Stimulated activated CD4-positive, alpha-beta T cell treated with anti-CD3 and anti-CD28 coated beads, Interleukin-4, amount 100 ng/mL, for 4 hours (primary cell): ENCODE data around the gene FCN3.

Experiments
- DNase-seq, 2 experiments: peaks; one replicate each; pipeline ENCODE4 v3.0.0-alpha.2; 2020

FCN3 gene

GRCh38 chr1:27336756-27337155, 37.9 kb downstream of the FCN3 start:
- DNase-seq = no peak

GRCh38 chr1:27335506-27336422, 38.9 kb downstream of the FCN3 start:
- no peak for DNase-seq

GRCh38 chr1:27333717-27334279, 40.8 kb downstream of the FCN3 start:
- DNase-seq = no peak

DNA sequence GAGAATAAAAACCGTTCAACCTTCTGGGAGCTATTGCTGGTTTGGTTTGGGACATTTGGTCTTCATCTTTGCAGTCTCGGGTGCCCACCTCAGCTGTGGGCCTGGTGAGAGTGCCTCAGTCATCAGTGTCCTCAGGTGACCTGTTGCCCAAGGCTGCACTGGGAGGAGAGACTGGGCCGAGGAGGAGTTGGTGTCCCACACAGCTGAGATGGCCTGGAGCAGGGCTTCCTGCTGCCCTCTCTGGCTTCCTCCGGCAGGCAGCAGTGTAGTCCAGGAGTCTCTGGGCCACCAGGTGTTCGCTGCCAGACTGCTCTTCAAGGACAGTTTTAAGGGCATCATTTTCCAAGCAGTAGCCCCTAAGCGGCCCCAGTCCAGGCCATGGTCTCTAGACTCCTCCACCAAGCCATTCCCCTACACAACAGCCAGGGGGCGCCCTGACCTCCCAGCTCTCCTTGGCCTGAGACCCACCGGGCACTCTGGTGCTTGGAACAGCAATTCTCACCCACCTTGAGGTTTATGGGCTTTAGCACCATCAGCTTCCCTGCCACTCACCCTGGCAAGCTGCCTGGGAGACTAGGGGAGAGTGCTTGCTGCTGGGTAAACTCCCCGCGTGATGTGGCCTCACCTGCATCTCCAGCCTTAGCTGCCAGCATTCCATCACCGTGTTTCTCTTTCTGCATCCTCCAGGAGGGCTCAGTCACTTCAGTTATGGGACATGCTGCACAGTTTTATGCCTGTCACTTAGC, 41.9 kb downstream of the FCN3 start:
- DNase-seq = peak in 1 of 2 experiments; percentile 49

DNA sequence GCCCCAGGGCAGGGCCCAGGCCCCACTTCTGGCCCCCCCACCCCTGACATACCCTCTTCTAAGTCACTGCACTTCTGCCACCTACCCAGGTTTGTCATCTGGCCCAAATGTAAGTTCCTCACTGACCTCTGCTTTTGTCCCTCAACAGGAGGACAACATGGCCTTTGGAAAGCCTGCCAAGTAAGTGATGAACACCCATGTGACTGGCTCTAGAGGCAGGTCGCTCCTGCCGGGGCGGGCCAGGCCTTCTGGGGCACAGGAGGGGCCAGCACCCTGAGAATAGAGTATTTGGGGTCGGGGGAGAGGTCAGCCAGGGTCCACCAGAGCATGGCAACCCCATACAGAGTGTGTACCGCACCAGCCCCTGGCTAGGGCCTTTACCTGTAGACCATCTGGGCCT, 42.7 kb downstream of the FCN3 start:
- DNase-seq = no peak

DNA sequence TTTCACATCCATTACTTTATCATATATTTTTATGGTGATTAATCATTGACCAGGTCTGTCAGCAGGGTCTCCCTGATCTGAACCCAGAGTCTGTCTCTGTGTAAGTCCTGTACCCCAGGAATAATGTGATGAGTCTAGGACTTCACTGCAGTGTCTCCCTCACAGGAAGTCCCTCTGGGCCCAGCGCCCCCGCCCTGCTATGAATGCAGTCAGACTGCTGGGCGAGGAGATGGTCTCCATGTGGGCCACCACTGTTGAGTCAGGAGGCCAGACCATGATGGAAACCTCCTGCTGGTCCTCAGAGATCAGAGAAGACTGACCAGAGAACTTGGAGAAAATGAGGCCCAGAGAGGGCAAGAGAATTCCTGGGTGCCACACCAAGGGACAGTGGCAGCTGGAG, 43.2 kb downstream of the FCN3 start:
- DNase-seq = no peak

- no peak for DNase-seq
Observed at GRCh38 chr1:27330786-27331185, 43.8 kb downstream of the FCN3 start.

- DNase-seq = no peak
Observed at GRCh38 chr1:27327964-27328363, 46.7 kb downstream of the FCN3 start.

GRCh38 chr1:27325286-27325685, 49.3 kb downstream of the FCN3 start:
- DNase-seq = no peak

DNA sequence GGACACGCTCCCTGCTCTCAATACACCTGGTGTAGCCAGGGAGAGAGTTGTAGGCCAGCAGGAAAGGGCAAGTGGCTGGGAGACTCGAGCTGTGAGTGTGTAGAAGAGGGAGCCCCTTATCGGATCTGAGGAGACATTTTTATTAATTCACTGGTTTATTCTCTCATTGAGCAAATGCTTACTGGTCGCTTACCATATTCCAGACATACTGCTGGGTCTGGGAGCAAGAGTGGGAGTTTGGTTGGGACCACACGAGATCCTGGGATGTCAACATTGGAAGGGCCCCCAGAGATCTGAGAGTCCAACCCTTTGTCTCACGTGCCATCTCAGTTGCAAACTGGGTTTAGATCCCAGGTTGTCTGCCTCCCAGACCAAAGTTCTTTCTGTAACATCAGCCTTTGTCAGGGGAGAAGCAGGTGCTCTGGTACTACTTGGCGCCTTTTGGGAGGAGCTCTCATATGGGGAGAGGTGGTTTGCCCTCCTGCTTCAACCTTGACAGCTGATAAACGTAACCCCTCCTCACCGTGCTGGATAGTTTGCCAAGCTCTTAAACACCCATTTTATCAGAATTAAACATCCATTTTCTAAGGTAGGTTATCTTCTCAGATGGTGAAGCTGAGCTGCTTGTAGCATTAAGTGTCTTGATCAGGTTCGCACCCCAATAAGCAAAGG, 51.9 kb downstream of the FCN3 start:
- DNase-seq = no peak

GRCh38 chr1:27321813-27322568, 52.6 kb downstream of the FCN3 start, which contains the start of gene TMEM222:
Gene TMEM222 (plus strand): TSS chr1:27322163. CDS start chr1:27322198, 35 bp downstream.
- DNase-seq = peak; percentile 96
